Measurements from ENCODE around the gene CRYBG1. TPM values are rescaled to one million over a fixed set of nuclear protein-coding genes. Genes with fewer than 3 reads are reported as not detected.

Gene CRYBG1
- total RNA-seq, 1 donor from 2014 or later = 0.06 TPM

DNA sequence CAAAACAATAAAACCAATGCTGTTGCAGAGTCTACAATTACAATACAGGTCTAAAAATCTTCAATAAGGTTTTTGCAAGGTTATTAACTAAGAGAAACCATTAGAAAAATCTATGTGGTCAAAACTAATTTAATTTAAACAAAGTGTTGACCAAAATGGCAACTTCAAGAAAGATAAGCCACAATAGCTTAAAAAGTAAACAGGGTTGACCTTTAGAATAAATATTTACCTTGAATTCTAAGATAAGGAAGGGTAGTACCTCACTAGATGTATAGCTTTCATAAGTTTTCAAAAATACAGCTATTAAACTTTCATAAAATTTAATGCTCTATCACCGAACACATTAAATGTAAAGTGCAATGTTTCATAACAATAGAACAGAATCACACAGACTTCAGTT lies 257.3 kb downstream of the CRYBG1 start:
- DNase-seq (ENCODE audit: low spot score) = no peak

DNA sequence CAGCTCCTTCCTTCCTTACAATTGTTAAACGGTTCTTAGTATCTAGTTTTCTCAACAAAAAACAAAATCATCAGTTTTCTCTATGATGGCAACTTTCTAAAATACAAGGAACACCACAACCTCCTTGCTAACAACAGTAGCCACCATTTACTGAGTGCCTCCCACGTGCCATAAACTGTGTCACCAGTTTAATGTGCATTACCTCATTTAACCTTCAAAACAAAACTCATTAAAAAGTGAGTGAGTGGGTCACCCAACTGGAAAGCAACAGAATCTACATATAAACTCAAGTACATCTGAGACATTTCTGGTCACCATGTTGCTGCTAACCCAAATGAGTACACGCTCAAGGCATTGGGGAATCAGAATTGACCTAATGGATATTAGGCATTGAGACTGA lies 257.8 kb downstream of the CRYBG1 start:
- Histone ChIP-seq H3F3A (ENCODE audit: low read depth) (peaks cover 3% of the 10 kb centered on the region), H3K79me2 (ENCODE audit: low read depth) (no peaks in the 10 kb centered on the region), H3K36me3 (no peaks in the 10 kb centered on the region), H2AFZ (replicated peaks) (no peak overlapping the region), H3K4me2 (no peak overlapping the region), H3K4me3 (no peak overlapping the region), H3K27me3 (no peaks in the 10 kb centered on the region), H3K9me3 (ENCODE audit: low read depth) (no peaks in the 10 kb centered on the region), H3K4me1 (peaks cover 11% of the 10 kb centered on the region), H3K9ac (no peak overlapping the region), H4K20me1 (ENCODE audit: low read depth) (no peaks in the 10 kb centered on the region), H3K27ac (no peak overlapping the region)
- Mint-ChIP-seq H3K4me3 (no peak overlapping the region), H3K36me3 (peaks cover 7% of the 10 kb centered on the region), H3K4me1 (no peaks in the 10 kb centered on the region), H3K27me3 (ENCODE audit: insufficient read depth, low read depth) (no peaks in the 10 kb centered on the region), H3K9me3 (no peaks in the 10 kb centered on the region), H3K27ac (no peak overlapping the region)
- DNase-seq (ENCODE audit: low spot score) = no peak
- TF ChIP-seq EZH2phosphoT487 (IDR thresholded peaks at IDR 0.05) (no peak), EZH2 (IDR thresholded peaks at IDR 0.05) (no peak)
- TF ChIP-seq, protein P1, sequence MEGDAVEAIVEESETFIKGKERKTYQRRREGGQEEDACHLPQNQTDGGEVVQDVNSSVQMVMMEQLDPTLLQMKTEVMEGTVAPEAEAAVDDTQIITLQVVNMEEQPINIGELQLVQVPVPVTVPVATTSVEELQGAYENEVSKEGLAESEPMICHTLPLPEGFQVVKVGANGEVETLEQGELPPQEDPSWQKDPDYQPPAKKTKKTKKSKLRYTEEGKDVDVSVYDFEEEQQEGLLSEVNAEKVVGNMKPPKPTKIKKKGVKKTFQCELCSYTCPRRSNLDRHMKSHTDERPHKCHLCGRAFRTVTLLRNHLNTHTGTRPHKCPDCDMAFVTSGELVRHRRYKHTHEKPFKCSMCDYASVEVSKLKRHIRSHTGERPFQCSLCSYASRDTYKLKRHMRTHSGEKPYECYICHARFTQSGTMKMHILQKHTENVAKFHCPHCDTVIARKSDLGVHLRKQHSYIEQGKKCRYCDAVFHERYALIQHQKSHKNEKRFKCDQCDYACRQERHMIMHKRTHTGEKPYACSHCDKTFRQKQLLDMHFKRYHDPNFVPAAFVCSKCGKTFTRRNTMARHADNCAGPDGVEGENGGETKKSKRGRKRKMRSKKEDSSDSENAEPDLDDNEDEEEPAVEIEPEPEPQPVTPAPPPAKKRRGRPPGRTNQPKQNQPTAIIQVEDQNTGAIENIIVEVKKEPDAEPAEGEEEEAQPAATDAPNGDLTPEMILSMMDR (IDR thresholded peaks at IDR 0.05) = no peak

More for the DNA sequence above, 257.3 kb downstream of the CRYBG1 start:
- Histone ChIP-seq H3K27ac (no peak overlapping the region), H4K20me1 (ENCODE audit: low read depth) (no peaks in the 10 kb centered on the region), H3K27me3 (no peaks in the 10 kb centered on the region), H3K79me2 (ENCODE audit: low read depth) (no peaks in the 10 kb centered on the region), H3K9me3 (ENCODE audit: low read depth) (no peaks in the 10 kb centered on the region), H2AFZ (replicated peaks) (no peak overlapping the region), H3K9ac (no peak overlapping the region), H3K4me1 (peaks cover 11% of the 10 kb centered on the region), H3K36me3 (no peaks in the 10 kb centered on the region), H3K4me2 (no peak overlapping the region), H3F3A (ENCODE audit: low read depth) (peaks cover 3% of the 10 kb centered on the region), H3K4me3 (no peak overlapping the region)
- TF ChIP-seq EZH2 (IDR thresholded peaks at IDR 0.05) = no peak
- TF ChIP-seq EZH2phosphoT487 (IDR thresholded peaks at IDR 0.05) = no peak
- TF ChIP-seq, protein P1 (IDR thresholded peaks at IDR 0.05) = no peak
- no peaks in the 10 kb centered on the region for H3K9me3 Mint-ChIP-seq
- peaks cover 7% of the 10 kb centered on the region for H3K36me3 Mint-ChIP-seq
- H3K27me3 Mint-ChIP-seq (ENCODE audit: insufficient read depth, low read depth) = no peaks in the 10 kb centered on the region
- H3K4me1 Mint-ChIP-seq = no peaks in the 10 kb centered on the region
- H3K4me3 Mint-ChIP-seq = no peak overlapping the region
- H3K27ac Mint-ChIP-seq = no peak overlapping the region

DNA sequence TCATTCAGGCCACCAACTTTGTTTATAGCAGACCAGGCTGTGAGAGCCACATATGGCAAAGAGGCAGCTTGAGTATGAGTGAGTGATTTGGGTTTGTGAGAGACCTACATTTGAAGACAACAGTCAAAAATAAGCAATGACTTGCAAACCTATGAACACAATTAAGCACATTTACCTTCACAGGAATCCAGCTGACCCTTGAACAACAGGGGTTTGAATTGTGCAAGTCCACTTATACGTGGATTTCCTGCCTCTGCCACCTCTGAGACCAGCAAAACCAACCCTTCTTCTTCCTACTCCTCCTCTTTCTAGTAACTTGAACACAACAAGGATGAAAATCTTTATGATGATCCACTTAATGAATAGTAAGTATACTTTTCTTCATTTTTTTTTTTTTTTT lies 258.7 kb downstream of the CRYBG1 start:
- H3K4me3 ChIP-seq = no peak overlapping the region
- H3K4me1 Mint-ChIP-seq = no peaks in the 10 kb centered on the region
- H3K79me2 ChIP-seq (ENCODE audit: low read depth) = no peaks in the 10 kb centered on the region
- H3K36me3 Mint-ChIP-seq = peaks cover 7% of the 10 kb centered on the region
- no peaks in the 10 kb centered on the region for H4K20me1 ChIP-seq (ENCODE audit: low read depth)
- no peak for DNase-seq (ENCODE audit: low spot score)
- no peak overlapping the region for H3K27ac ChIP-seq
- H3K4me1 ChIP-seq = peaks cover 10% of the 10 kb centered on the region
- no peaks in the 10 kb centered on the region for H3K27me3 ChIP-seq
- H3K27me3 Mint-ChIP-seq (ENCODE audit: insufficient read depth, low read depth) = no peaks in the 10 kb centered on the region
- no peak overlapping the region for H3K9ac ChIP-seq
- no peak overlapping the region for H2AFZ ChIP-seq (replicated peaks)
- no peaks in the 10 kb centered on the region for H3K9me3 Mint-ChIP-seq
- TF ChIP-seq, protein P1 (IDR thresholded peaks at IDR 0.05) = no peak
- H3K4me2 ChIP-seq = no peak overlapping the region
- H3F3A ChIP-seq (ENCODE audit: low read depth) = peaks cover 3% of the 10 kb centered on the region
- no peak overlapping the region for H3K27ac Mint-ChIP-seq
- no peaks in the 10 kb centered on the region for H3K36me3 ChIP-seq
- no peak overlapping the region for H3K4me3 Mint-ChIP-seq
- H3K9me3 ChIP-seq (ENCODE audit: low read depth) = no peaks in the 10 kb centered on the region

Measured in neural progenitor cell (in vitro differentiated cells).